SHP77 treated with DMSO at 0.1 percent for 48 hours (cell line): ENCODE measurements around the gene GUCD1.

Experiments used
- DNase-seq: peaks from one replicate; lab custom pipeline; 2025; lab: John Stamatoyannopoulos, UW

Gene GUCD1

DNA sequence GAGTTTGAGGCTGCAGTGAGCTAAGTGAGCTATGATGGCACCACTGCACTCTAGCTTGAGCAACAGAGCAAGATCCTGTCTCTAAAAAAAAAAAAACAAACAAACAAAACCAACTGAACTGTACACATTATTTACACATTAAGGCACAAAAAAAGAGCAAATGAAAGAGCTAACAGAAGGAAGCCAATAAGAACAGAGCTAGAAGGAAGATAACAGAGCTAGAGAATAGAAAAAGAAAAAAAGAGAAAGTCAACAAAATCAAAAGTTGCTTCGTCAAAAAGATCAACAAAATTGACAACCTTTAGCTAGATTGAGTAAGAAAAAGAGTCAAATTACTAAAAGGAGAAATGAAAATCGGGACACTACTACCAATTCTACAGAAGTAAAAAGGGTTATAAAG lies 25.0 kb downstream of the GUCD1 start:
- no peak for DNase-seq

DNA sequence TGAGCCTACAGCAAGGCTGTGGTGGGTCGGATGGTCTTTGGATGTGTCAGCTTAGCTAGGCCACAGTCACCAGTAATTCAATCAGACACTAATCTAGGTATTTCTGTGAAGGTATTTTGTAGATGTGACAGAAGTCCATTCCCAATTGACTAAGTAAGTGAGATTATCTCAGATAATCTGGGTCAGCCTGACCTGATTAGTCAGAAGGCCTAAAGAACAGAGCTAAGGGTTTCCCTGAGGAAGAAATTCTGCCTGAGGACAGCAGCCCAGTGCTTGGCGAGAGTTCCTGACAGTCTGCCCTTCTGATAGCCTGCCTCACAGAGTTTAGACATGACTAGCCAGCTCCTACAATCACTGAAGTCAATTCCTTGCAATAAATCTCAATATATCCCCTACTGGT lies 28.7 kb downstream of the GUCD1 start:
- no peak for DNase-seq

DNA sequence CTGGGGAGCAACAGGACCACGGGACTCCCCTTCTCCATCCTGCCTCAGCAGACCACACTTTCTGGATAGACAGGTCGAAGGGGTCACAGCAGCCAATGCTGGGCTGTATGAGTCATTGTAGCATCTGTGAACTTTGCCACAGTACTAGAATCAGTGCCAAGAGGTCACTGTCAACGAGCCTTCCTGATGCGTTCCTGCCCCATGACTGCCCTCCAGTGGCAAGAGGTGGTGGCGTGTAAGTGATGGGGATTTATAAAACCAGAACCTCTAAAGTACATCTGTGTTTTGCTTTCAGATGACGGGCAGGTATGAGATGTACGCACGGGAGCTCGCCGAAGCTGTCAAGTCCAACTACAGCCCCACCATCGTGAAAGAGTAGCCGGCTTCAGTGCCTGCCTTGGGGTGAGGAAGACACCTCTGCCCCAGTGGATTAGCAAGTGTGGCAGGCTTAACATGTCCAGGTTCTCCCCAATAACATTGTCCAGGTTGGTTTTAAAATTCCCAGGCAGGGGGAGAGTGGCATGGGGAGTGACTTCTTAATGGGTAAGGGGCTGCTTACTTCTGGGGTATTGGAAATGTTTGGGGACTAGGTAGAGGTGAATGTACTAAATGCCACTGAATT lies 29.4 kb downstream of the GUCD1 start:
- peak; percentile 11 for DNase-seq

DNA sequence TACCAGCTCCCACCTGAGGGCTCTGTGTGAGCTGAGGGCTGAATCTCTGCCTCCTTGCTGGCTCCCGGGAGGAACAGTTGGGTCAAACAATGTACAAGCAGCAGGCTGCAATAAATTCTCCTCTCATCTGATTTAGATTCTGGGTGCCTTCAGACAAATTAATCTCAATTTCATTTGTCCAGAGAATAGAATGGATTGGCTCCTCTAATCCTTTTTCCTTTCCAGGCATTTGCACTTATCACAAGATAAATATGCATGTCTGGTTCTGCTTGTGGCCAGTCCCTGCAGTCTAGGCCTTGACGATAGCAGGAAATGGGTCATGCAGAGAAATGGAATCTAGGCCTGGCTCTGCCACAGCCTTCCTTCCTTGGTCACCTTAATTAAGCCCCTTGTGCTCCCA lies 31.1 kb downstream of the GUCD1 start:
- no peak for DNase-seq

DNA sequence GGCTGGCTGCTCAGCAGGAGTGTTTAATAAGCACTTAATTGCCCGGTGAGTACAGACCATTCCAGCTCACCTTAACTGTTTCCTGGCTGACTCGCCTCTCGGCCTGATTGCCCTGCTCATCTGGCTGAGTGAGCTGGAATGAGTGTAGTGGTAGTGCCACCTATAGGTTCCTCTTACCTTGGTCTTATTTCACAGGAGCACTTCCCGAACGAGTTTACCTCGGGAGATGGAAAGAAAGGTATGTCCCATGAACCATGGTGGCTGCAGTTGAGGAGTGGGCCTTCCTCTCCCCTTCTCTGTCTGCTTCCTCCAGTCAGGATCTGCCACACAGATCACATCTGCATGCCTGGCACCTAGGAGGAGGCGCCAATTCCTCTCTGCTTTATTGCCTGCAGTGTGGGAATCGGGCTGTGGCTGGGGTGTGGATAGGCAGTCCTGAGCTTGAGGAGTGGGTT lies 33.1 kb downstream of the GUCD1 start:
- peak; percentile 53 for DNase-seq

DNA sequence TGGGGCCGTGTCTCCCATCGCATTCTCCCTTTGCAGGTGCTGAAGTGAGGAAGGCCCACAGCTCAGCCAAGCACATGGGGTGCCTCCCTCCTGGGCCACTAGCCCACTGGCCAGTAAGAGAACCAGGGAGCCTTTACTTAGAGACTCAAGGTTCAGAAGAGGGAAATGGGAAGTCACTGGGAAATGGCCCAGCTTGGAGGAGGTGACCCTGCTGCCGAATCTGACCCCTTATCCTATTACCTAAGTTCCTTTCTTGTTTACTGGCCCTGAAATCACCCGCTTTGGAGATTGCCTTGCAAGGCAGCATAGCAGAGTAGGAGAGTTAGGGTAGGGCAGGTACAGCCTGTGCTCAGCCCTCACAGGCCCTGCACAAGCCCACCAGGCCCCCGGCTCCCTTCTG lies 35.4 kb downstream of the GUCD1 start:
- no peak for DNase-seq

DNA sequence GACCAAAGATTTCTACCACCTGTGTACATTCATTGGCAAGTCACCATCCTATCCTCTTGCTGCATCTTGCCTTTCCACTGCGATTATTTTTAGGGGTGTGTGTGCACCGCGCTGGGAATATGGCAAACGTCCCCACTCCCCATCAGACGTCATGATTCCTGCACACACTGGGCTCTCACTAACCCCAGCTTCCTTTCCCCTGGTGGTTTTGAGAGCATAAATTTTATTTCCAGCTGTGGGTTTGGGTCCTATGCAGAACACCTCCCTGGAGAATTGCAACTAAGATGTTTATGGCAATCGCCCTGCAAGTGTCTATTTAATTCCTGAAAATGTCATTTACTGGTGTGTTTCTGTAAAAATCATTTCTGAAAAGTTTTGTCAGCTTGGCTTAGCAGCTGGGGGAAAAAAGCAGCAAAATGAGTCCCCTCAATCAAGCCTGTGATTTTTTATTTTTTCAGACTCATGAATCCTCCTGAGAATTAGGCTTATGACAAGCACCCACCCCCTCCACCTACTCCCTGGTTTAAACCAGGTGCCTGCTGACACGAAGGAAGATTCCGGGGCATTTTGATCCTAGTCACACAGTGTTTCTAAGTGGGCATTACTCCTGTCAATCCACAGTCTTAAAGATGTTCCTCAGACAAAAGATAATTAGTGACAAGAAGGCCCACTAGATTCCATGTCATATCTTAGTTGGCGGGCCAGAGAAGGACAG lies 36.0 kb downstream of the GUCD1 start:
- no peak for DNase-seq

DNA sequence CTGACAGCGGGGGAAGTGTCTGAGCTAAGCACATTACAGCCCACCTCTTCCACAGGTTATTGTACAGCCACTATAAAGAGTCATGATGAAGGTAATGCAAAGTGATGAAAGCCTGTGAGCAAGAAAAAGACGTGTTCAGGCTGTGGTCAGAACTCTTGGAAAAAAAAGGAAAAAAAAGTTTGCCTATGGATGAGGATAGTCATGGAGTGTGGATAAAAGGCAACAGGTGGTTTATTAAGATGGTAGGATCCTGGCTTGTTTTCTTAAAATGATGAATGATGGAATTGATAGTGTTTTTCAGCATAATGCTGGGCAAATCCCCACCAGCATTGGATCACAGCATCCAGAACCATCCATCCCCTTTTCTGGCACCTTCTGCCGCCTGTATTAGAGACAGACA lies 36.7 kb downstream of the GUCD1 start:
- no peak for DNase-seq

DNA sequence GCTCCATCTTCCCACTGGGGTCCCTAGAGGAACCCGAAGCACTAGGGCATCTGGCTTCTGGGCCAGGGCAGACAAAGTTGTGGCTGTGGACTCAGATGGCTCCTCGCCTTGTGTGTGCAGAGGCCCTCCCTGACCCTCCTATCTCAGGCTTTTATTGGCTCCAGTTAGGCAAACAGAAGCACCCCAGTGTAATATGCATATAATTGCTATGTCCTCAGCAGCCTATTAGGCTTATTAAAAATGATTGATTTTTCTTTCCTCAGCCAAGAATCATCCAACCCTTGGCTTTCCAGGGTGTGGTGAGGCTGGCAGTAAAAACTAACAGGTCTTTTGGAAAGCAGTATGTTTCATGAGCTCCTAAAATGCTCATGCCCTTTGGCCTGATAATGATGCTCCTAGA lies 37.5 kb downstream of the GUCD1 start:
- no peak for DNase-seq

DNA sequence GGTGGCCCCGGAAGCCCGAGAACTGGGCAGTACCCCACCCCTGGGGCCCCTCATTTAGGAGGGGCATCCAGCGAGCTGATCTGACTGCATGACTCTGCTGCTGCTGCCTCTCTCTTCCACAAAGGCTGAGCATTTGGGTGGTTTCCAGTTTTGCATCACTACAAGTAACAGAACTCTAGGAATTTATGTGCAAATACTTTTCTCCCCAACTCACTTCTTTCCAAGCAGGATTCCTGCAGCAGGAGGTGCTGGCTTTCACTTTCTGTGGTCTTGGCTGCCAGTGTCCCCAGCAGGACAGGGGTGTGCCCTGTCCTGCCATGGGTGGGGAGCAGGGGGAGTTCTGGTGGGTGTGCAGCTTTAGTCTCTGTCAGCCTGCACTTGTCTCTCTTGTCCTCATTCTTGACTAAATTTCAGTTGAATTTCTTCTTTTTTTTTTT lies 38.6 kb downstream of the GUCD1 start:
- DNase-seq, result no peak

DNA sequence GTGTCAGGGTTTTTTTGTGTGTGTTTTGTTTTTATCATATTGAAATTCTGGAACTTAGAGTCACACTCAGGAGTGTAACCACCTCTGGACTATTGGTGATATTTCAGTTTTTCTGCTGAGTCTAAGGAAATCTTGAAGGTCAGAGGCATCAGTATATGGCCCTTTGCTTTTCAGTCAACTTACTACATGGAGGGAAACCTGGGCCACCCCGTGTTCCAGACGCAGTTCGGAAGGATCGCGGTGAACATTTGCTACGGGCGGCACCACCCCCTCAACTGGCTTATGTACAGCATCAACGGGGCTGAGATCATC lies 40.0 kb downstream of the GUCD1 start:
- no peak for DNase-seq

DNA sequence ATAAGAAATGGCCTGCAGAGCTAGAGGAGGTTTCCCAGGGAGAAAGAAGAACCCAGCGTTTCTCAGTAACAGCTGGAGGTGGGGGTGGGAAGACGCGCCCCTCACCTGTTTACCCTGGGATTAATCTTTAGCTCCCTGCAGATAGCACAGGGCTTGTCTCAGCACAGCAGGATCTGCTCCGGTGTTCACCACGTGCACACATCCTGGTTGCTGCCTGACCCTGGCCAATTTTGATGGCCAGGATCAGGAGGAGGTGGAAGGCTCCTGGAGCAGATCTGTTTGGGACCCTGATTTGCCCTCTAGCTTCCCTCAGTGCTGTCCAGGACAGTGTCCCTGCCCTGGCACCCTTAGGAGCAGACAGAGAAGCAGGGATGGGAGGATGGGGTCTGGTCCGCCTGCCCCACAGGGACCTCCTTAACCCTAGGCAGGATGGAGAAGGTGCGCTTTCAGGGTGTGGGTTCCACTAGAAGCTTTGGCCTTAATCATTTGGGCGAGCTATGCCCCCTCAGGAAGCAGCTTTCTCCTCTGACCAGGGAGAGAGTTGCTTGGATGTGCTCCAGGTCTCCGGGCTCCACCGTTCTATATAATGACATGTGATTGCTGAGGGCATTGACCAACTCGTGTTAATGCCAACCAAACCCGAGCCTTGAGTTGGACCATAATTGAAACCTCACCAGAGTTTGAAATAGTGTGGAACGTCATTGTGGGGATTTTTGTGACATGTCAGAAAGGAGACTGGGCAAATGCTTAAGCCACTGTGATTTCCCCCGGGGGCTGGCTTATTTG lies 40.5 kb downstream of the GUCD1 start:
- DNase-seq, result no peak

DNA sequence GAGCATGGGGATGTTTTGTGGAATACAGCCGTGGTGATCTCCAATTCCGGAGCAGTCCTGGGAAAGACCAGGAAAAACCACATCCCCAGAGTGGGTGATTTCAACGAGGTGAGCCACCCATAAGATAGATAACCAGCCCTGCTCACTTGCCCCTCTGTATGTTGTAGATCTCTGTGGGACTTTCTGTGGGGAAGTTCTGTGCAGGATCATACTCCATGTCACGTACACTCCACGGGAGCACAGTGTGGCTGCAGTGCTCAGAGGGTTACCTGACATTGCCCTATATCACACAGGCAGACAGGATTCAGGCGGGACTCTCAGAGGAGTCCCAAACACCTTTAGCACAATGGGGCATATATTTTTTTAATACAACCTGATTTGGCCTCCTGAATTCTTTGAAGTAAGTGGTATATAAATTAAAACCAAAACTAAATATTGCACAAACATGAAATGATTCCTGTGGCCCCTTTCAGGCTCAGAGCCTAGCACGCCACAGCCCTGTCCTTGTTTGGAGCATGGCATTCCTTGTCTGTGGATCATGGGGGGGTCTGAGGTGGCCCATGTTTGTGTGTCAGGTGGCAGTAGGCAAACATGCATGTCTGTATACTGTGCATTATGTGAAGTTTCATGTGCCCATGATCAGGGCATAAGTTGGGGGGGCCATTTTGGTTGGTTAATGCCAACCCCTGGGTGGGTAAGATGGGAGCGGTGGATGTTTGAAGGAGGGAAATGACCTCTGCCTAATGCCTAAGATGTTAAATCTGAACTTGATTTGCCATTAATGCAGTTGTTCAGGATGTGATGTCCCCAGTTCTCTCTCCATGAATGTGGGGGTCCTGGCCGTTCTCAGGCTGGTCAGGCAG lies 41.3 kb downstream of the GUCD1 start:
- DNase-seq, result no peak

DNA sequence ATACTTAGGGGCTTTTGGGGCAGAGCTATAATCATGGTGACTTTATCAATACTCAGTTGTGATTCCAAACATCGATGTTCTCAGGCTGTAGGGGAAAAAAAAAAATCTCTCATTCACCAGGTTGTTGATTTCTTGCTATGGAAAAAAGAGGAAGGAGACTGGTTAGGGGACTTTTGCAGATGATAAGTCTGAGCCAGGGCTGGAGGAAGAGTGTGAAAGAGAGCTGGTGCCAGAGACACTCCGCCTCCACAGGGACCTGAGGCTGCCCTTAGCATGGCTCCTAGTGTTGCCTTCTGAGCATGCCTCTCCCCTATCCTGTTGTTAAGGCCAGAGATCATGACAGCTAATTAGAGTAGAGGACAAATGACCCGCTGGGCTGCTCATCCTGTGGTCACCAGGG lies 42.9 kb downstream of the GUCD1 start:
- no peak for DNase-seq

DNA sequence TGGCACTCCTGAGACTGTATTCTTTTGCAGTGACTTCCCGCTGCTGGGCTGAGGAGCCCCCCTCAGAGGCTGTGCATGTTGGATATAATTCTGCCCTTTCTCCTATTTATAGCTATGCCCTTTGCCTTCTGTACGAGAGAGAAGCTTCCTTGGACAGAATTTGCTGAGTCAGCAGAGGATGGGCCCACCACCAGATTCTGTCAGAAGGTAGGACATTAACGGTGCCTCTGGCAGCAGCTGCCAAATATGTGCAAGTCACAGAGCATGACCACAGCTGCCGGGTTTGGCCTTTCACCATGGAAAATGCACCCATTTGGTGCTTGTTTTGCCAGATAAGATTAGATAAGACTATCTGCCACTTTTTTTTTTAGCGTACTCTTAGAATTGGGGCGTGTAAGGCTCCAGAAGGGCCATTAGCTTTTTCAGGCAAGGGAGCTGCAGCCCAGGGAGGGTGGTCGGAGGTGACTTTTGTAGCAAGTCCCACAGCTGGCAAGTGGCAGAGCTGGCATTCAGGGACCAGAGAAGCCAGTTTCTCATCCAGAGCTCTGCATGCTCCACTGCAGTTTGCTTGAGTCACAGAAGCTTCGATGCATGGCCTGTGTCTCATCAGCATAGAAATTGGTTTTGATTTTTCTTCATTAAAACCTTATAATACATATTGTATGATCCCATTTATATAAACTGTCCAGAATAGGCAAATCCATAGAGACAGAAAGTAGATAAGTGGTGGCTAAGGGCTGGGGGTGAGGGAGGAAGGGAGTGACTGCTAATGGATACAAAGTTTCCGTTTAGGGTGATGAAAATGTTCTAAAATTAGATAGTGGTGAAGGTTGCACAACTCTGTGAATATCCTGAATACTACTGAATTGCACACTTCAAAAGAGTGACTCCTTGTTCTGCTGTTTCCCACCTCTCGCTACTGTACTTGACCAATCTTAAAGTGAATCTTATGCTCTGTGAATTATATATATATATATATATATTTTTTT lies 44.0 kb downstream of the GUCD1 start:
- DNase-seq, result no peak

DNA sequence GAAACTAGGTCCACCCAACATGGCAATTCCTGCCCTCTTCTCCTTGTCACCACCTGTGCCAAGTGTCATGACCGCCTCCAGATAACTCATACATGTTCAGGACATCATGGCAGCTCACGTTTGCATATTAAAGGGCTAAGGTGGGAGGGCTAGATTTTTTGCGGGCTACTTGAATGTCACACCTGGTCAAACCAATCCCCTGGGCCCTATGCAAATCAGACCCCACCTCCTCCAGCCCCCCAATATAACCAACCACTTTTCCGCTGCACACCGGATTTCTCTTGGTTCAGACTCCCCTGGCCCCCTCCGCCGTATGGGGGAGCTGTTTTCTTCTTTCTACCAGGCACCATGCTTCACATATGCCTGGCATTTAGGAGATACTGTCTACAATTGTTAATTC lies 47.2 kb downstream of the GUCD1 start:
- no peak for DNase-seq

DNA sequence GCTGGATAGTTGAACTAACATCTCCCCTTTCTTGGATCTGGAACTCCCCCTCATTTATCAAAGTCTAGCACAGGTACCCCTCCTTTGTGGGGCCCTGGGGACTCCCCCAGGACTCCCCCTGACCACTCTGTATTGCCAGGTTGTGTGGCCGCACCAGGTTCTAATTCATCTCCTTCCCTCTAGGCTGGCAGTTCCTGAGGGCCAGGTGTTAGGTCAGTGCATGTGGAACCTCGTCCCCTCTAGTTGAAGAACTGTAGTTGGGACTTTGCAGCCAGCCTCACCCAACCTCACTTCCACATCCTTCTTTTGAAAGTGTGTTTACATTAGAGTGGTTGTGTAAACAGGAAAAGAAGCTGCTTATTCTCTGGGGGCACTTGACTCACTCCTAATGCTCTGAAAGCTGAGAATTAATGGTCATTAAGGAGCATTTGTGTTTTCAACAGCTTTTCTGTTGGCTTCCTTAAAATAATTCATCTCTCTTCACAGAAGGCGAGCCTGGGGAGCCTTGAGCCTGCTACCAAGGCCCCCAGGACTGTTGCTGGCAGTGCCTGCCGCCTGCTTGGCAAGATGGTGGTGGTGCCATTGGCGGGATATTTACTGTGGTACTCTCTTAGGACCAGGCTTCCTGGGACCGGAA lies 48.0 kb downstream of the GUCD1 start:
- DNase-seq, result no peak

DNA sequence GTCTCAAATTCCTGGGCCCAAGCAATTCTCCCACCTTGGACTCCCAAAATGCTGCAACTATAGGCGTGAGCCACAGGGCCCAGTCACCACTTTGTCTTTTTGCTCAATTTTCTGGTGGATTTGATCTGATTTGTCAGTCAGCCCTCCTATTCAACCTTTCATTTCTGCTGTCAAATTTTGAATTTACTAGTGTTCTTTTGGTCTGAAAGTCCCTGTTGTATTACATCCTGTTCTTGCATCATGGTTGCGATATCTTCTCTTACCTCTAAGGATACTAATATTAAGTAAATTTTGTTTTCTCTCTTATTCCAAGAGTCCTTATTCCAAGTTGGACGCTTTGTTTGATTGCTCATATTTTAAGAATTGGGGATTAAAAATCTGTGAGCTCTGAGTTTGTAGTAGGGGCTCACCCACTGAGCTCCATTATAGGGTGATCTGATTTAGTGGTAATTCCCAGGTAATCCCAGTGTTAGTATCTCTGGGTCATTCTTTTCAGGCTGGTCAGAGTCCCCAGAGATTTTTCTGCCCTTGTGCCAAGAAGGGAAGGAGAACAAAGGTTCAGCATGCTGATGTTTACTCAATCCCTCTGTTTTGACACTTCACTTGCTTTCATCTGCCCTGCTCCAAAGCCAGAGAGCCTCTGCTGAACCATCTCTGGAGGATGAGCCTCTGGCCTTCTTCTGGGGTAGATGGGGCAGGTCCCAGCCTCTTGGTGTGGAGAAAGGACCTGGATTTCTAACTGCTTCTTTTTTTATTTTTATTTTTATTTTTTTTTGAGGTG lies 49.8 kb downstream of the GUCD1 start:
- no peak for DNase-seq

DNA sequence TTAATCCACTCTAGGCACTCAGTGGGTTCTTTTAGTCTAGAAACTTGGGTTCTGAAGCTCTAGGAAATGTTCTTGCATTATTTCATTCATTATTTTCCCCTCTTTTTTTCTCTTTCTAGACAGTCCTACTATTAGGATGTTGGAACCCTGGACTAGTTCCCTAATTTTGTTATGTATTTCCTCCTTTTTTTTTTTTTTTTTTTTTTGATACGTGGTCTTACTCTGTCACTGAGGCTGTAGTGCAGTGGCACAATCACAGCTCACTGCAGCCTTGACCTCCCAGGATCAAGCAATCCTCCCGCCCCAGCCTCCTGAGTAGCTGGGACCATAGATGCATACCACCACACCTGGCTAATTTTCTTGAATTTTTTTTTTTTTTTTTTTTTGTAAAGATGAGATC lies 50.4 kb downstream of the GUCD1 start:
- DNase-seq, result no peak

DNA sequence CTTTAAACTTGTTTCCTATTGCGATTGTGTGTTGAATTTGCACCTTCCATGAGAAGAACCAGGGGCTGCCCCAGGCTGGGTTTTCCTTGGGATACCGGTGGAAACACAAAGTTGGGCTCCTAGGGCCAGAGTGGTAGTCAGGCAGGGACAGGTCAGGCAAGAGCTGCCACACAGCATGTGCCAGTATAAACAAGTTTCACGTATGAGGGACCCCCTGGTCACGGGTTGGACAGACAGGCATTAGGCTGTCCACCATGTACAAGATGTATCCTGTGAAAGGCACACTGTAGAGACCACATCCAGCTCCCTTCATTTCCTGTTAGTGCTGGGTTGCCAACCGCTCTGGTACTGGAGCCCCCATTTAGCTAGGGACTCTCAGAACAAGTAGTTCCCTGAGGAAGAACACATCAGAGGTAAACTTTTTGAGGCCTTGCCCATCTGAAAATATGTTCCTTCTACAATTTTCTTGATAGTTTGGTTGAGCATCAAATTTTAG lies 51.0 kb downstream of the GUCD1 start:
- no peak for DNase-seq
